SW 1271 (cell line): ENCODE results near the gene TEDC1.

Source experiments
- DNase-seq, 2 experiments: peaks; one replicate each; lab custom pipeline; 2025; lab: John Stamatoyannopoulos, UW

TEDC1 gene

DNA sequence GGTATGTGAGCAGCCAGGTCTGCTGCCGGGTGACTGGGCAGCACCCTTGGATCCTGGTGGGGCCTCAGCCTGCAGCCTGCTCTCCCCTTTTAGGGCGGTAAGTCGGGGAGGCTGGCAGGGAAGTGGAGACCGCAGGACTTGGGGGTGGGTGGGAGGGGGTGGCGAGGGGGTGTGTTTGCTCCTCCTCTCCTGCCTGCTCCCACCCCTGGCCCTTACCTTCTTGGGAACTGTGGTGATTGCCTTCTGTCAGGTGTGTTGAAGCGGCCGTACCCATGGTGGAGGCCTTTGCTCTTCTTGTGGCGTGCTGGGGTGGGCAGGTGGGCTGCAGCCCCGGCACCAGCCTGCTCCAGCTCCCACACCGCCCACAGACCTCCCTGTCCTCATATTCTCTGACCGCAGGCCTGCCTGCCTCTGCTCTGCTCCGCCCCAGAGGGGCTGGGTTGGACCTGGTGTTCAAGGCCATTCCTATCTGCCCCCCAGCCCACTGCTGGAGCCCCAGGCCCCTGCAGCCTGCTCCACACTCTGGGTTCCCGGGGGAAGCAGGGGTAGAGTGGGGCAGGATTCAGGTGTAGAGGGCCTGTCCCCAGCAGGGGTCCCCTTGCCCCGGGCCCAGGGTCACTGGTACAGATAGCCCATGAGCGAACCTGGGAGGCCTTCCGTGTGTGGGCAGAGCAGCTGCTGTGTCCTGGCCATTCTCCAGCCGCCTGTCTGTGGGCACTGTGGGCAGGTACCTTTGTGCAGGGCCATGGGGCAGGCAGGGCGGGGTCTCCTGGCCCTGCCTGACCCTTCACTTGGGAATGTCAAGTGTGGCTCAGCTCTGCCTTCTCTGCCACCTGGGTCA is 5.2 kb downstream of the TEDC1 start:
- no peak for DNase-seq

DNA sequence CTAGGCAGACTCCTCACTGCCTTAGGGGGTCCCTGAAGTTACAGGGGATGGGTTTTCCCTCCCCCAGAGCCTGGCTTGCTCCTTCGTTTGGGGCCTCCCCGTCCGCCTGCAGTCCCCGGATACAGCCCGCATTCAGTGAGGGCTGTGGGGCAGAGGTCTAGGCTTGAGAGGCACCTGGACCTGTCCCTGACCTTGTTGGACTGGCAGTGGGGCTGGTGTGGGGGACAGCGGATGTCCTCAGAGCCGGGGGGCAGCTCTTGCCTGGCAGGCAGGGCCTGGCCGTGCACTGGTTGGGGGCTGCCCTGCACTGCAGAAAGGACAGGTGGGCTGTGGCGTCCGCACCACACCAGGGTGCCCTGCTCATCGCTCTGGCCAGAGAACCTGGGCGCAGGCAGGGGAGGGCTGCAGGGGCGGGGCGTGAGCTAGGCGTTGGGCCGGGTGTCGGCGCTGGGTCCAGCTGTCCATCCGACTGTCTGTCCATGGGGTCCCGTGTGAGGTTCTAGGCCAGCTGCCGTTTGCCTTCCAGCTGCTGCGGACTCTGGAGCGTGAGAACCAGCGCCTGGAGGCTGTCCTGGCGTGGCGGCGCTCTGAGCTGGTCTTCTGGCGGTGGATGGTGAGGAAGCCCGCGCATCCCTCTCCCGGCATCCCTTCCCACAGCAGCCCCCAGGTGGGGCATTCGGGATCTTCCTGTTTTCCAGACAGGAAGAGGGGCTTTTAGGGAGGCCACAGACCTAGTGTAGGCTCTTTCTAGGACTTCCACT is 6.0 kb downstream of the TEDC1 start:
- DNase-seq = no peak

DNA sequence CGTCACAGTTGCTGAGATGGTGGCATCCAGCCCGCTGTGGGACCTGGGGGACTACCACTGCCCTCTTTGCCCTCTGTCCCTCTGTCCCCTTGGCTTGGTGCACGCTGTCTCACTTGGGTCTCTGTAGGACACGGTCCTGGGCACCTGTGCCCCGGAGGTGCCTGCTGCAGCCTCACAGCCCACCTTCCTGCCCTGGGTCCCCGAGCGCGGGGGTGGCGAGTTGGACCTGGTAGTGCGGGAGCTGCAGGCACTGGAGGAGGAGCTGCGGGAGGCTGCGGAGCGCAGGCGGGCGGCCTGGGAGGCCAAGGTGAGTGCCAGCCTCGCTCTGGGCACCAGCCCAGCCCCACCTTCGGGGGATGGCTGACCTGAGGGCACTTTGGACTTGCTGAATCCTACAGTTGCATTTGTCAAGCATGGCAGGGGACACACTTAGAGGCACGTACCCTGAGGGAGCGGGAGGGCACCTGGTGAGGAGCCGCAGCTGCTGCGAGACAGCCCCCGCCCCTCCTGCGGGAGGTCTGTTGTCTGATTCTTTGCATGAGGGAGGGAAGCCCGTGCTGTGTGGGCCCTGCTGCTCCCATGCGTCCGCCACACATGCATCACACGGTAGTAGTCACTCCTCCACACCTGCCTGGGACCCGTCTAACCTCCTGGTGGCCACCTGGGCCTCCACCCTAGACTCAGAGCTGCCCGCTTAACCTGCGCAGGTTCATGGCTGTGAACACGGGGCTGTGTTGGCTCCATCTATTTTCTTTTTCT is 6.8 kb downstream of the TEDC1 start:
- no peak for DNase-seq

DNA sequence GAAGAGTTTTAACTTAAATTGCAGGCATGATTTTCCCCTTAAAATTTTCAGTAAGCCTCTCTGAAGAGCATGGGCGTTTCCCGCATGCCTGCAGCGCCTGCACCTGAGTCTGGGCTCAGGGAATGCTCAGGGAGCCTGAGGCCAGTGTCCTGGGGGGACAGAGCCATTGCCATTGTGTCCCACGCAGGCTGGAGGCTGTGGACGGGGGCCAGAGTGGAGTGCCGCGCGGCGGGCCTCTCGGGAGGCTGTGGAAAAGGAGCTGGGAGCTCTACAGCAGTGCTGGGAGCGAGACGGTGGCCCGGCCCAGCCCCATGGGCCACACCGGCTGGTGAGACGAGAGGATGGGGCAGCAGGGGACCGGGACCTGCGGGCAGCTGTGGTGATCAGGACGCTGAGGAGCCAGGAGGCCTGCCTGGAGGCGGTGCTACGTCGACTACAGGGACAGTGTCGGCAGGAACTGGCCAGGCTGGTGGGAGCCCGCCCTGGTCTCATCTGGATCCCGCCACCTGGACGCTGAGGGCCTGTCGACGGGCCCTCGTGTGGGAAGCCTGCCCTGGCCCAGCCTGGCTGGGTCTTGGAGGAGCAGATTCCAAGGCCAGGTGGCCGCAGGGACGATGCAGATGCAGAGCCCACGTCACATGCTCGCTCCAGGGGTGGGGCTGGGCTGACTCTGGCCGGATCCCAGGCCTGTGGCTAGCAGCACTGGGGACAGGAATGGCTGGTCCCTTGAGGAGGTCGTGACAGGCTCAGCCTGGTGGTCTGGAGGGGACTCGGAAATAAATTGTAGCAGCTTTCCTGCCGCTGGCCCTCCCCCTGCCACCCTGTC is 7.6 kb downstream of the TEDC1 start:
- DNase-seq = no peak

DNA sequence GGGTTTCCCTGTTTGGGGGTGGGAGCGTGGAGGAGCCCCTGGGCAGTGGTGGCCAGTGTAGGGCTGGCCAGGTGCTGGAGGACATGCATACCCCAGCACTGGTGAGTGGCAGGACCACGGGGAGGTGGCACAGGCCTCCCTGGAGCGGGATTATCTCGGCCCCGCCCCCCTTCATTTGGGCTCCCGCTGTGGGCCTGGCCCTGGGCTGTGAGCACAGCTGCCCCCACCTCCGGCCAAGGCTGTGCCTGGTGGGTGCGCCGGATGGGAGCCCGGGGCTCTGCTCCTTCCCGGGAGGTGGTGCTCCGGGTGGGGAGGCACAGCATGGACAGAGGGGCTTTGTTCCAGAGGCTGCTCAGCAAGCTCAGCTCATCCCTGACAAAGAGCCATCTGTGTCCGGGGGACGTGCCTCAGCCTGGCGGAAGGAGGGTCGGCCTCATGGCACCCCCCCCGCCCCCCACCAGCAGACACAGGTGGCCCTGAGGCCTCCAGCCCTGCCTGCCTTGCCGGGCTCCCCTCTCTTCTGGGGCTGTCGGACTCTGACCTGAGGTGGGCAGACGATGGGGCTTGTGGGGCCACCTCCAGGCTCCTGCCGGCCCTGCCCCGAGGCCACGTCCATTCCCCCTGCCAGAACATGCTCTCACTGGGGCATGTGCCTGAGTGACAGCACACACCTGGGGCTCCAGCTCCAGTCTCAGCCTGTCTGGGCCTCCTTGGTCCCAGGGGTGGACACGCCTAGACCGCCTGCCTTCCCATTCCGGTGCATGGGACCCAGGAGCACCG is 8.4 kb downstream of the TEDC1 start:
- DNase-seq = no peak

DNA sequence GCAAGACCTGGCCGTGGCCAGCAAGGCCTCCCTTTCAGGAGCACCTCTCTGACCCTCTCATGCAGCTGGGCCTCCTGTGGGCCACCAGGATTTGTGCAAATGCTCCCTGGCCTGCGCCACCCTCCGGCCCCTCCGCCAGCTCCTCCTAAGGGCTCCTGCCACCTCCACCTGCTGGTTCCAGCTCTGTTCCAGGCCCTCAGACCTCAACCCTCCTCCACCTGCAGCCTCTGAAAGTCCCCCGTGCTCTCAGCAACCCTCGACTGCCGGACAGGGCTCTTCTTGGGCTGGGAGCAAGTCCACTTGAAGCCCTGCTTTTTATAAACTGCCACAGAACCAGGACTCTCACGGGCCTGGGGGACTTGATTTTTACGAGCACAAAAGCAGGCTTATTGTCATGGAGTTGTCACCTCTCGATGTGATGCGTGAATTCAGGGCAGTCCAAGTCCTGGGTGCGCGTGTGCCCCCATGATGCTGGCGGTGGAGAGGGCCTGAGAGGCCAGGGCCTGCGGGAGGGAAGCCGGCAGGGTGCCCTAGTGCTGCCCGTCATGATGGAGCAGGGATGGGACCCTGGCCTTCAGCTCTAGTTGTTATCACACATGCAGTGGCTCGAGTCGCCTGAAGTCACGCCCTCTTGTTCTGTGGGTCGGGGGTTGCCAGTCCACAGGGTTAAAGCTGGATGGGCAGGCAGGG is 9.1 kb downstream of the TEDC1 start:
- DNase-seq = no peak

DNA sequence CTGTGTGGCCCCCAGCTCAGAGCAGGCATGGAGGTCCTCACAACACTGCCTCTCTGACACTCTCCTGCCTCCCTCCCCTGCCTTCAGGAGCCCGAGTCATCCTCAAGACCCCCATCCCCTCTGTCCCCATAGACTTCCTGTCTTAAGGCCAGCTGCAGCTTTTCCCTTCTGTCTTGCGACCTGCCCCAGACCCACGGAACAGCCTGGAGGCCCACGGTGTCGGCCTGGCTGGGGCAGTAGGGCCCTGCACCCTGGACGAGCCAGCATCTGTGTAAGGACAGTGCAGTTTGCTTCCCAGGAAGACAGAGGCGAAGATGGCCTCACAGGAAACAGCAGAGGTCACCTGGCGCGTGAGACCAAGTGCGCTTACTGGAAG is 9.7 kb downstream of the TEDC1 start:
- no peak for DNase-seq

DNA sequence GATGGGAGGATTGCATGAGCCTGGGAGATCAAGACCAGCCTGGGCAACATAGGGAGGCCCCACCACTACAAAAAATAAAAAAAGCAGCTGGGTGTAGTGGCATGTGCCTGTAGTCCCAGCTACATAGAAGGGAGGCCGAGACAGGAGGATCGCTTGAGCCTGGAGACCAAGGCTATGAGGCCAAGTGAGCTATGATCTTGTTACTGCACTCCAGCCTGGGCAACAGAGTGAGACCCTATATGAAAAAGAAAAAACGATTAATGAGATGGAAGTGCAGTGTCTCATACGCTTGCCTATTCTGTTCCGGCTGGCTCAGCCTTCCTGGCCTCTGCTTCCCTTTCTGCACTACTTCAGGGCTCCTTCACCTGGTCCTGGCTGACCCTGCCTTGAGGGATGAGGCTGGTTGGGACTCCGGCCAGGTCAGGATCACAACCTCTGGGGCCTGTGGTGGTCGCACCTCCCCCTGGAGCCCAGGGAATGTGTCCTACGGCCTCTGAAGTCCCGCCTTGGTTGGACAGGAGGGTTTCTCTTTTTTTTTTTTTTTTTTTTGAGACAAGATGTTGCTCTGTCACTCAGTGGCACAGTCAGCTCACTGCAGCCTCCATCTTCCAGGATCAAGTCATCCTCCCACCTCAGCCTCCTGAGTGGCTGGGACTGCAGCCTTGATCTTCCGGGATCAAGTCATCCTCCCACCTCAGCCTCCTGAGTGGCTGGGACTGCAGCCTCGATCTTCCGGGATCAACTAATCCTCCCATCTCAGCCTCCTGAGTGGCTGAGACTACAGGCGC is 10.7 kb downstream of the TEDC1 start:
- DNase-seq = no peak

DNA sequence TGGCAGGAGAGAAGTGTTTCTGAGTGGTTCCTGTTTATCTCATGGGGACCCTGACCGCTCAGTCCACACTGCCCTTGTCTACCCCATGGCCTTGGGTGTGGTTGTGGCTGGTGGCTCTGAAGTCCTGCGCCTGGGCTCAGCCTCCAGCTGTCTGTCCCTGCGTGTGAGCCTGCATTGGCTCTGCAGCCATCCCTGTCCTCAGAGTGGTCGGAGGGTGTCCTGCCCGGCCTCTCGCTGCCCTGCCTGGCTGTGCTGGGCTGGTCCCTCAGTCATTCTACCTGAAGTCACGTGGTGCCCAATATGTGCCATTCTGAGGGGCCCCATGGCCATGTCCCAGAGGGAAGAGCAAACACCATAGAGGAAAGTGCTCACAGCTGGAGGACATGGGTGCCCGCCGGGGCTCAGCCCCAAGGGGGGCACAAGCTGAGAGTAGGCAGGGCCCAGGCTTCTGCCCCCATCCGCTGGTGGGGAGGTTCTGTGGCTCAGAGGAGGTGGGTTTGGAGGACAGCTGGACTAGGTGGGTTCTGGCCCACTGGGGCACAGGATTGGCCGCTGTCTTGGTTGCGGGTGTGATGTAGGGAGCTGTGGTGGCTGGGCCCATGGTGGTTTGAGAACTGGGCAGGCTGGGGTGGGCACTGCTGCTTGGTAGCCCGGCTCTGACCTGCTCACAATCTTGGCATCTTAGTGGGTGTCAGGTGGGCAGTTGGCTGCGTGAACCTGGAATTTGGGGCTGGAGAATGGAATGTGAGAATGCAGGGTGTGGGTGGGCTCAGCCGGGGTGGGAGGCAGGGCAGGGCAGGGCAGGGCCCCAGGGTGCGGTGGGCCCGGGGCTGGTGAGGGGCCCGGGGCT is 11.6 kb downstream of the TEDC1 start:
- DNase-seq = no peak

DNA sequence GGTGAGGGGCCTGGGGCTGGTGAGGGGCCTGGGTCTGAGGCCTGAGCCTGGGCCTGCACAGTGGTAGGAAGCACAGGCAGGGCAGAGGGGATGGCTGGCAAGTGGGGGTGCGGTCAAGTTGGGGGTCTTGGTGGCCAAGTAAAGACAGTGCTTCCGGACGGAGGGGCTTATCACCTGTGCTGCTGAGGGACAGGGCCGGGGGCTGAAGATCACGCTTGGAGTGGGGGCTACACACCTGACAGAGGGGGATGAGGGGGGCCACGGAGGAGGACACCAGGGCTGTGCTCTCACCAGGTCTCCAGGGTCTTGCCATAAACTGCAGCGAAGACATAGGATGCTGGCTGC is 12.2 kb downstream of the TEDC1 start:
- no peak for DNase-seq

DNA sequence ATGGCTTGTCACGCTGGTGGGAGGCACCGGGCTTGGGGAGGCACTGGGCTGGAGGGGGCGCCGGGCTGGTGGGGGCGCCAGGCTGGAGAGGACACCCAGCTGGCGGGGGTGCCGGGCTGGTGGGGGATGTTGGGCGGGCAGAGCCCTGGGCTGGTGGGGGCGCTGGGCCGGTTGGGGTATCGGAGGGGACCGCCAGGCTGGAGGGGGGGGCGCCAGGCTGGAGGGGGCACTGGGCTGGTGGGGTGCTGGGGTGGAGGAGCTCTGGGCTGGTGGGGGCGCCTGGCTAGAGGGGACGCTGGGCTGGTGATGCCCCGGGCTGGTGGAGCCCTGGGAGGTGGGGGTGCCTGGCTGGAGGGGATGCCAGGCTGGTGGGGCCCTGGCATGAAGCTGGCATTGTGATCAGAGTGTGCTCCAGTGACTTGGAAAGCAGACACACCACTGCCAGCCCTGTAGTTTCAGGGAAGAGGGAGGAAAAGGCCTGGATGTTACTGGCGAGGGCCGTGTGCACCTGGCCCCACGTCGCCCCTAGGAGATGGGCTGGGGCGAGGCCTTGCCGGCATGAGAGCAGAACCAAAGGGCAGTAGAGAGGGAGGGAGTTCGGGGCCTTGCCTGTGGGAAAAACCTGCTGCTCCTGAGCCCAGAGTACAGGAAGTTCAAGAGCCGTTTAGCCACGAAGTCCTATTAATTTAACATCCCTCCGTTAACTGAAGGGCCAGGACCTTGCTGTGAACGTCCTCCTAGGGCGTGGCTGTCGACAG is 13.1 kb downstream of the TEDC1 start:
- DNase-seq = no peak

DNA sequence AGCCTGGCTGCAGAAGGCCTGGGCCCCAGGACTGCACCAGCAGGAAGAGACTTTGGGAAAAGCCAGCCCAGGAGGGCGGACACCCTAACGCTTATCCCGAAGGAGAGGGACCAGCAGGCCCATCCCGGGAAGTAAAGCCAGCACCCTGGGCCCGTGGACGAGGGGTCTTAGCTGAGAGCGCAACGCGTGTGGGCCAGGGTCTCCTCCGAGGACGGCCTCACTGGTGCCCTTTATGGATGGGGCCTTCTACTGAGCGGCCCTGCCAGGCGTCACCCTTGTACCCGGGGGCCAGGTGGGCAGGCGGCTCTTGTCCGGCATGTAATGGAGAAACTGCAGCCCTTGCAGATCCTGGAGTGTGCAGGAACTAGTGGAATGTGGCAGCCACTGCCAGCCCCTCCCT is 14.1 kb downstream of the TEDC1 start:
- DNase-seq = no peak

DNA sequence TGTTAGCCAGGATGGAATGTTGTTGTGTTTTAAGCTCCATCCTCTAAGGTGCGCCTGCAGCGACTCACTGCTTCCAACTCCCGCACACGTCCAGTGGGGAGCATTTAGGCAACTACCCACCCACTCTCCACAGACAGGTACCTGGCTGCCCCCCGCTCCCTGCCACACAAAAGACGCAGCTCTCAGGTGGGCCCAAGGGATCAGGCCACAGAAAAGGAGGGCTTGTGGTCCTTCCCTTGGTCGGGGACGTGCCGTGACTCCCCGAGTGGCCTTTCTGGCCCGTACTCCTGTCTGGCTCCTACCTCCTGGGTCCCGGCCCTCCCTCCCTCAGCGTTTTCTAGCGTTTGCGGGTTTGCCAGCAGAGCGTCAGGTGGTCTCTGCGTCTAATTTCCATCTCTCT is 16.2 kb downstream of the TEDC1 start:
- DNase-seq = no peak

DNA sequence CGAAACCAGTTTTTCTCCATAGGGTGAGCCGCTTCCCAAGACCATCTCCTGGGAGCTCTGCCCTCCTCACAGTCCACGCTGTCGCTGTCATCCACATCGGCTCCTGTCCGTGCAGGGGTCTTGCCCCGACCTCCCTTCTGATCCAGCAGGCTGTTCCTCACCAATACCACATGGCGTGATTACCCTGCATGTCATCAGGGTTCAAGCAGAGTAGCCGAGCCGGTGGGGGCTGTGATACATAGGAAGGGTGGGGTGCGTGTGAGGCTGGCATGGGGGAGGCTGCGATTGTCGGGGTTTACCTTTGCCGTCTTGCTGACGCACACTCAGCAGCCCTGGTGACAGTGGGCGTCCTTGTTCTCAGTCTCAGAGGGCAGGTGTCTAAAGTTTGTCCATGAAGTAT is 17.0 kb downstream of the TEDC1 start:
- no peak for DNase-seq

DNA sequence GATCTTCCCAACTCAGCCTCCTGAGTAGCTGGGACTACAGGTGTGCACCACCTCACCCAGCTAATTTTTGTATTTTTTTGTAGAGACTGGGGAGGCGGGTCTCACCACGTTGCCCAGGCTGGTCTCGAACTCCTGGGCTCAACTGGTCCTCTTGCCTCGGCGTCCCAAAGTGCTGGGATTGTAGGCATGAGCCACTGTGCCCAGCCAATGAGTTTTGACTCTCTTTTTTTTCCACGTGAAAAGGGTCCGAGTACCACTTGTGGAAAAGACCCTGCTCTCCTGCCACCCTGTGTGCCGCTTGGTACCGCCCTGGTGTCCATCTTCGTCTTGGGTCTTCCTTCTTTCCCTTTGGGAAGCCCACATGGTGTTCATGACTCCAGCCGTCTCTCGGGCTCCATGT is 17.6 kb downstream of the TEDC1 start:
- no peak for DNase-seq

DNA sequence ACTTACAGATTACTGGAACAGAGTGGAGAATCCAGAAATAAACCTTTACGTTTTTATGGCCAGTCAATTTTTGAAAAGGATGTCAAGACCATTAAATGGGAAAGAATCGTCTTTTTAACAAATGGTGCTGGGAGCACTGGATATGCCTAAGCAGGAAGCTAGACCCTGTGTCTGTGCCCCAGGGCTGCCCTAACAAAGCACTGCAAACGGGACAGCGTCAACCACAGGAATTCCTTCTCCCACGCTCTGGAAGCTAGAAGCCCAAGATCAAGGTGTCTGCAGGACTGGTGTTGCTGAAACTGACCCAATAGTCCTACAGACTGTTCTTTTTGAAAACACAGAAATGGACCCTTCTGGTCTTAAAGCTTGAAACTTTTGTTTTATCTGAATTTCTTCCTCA is 26.1 kb downstream of the TEDC1 start:
- DNase-seq = no peak

DNA sequence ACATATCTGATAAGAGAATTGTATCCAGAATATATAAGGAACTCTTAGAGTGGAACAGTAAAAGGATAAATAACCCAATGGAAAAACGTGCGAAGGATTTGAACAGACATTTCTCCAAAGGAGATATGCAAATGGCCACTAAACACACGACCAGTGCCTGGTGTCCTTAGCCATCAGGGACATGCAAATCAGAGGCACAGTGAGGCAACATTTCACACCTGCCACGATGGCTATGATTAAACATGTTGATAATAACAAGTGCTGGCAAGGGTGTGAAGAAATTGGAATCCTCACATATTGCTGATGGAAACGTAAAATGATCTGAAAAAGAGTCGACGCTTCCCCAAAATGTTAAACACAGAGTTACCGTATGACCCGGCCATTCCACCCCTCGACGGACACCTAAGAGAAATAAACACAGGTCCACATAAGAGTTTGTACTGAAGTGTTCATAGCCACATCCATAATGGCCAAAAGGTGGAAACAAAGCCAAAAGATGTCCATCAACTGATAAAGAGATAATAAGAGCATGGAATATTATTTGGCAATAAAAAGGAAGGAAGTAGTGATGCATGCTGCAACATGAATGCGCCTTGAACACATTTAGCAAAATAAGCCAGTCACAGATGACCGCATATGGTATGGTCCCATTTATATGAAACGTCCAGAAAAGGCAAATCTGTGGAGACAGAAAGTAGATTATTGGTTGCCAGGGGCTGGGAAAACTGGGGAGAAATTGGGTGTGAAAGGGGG is 29.1 kb downstream of the TEDC1 start:
- no peak for DNase-seq
